HepG2 (cell line): Measurements from ENCODE around the gene LGALS8. TPM values are rescaled to one million over a fixed set of nuclear protein-coding genes. Genes with fewer than 3 reads are reported as not detected.

Experiments
- ATAC-seq: fragments of 200-7000 bp; cut with Tn5 transposase; 3 replicates; pipeline ENCODE4 v1.9.1; 2020; ENCODE audit warnings: mild to moderate bottlenecking, moderate library complexity
- BruUV-seq: library from RNA; stranded (reverse); fragments of 400-500 nt; replicated peaks from 2 replicates; lab custom pipeline; 2021; lab: Mats Ljungman, UMichigan
- CTCF ChIA-PET: fragments of 300-600 bp; formaldehyde crosslinking; extraction: SDS; loops from one replicate; lab custom pipeline; 2021; ENCODE audit warnings: low total read pairs, inconsistent platforms, low intra/inter-chr PET ratio; lab: Yijun Ruan, JAX
- POLR2A ChIA-PET: fragments of 350-600 bp; sonication (Branson Sonifier 250); formaldehyde crosslinking; loops from one replicate; lab custom pipeline; 2020; ENCODE audit warnings: antibody characterized with exemption, inconsistent platforms; lab: Yijun Ruan, JAX
- DNase-seq: peaks from one replicate; pipeline ENCODE4 v3.0.0-alpha.2; 2015; ENCODE audit warnings: low spot score
- FAIRE-seq: peaks from 3 replicates; lab custom pipeline; 2011; peaks lifted over from hg19 to GRCh38; lab: Jason Lieb, UNC
- H2AFZ ChIP-seq: one replicate; pipeline ENCODE4 v1.6.1; 2011; ENCODE audit warnings: low read length, inconsistent platforms
- H3K27ac ChIP-seq: fragments of 300-600 bp; 3 replicates; pipeline ENCODE4 v1.8.0; 2011; ENCODE audit warnings: mixed run types, mild to moderate bottlenecking, mixed read lengths, low read length, inconsistent platforms; ENCODE audit not compliant: insufficient read depth; ENCODE audit errors: extremely low read length
- H3K27me3 ChIP-seq, 2 experiments: fragments of 200-600 bp in 1 of 2; 2 replicates in 1 of 2; 3 replicates in 1 of 2; pipeline versions ENCODE4 v1.6.0 to v1.8.0; 2011; ENCODE audit warnings: low read length in 2 of 2, mild to moderate bottlenecking in 2 of 2, moderate library complexity in 2 of 2, inconsistent platforms in 1 of 2; ENCODE audit not compliant: insufficient read depth in 2 of 2, control insufficient read depth in 1 of 2
- H3K36me3 ChIP-seq, 2 experiments: fragments of 200-600 bp in 1 of 2; replicated peaks in 1 of 2; 2 replicates in 1 of 2; 3 replicates in 1 of 2; pipeline versions ENCODE4 v1.5.1 to v1.8.0; 2011; ENCODE audit warnings: low read length in 2 of 2, inconsistent platforms in 1 of 2; ENCODE audit not compliant: insufficient read depth in 2 of 2, control insufficient read depth in 1 of 2
- H3K4me1 ChIP-seq: 2 replicates; pipeline ENCODE4 v1.5.1; 2012; ENCODE audit warnings: low read length, inconsistent platforms; ENCODE audit not compliant: insufficient read depth
- H3K4me2 ChIP-seq: 2 replicates; pipeline ENCODE4 v1.6.0; 2011; ENCODE audit warnings: low read depth, low read length, inconsistent platforms
- H3K4me3 ChIP-seq, 3 experiments: fragments of 200-600 bp in 1 of 3; sonication (generic), shearing (Covaris generic) in 1 of 3; replicated peaks in 1 of 3; 2 replicates each; pipeline ENCODE4 v1.5.1; 2011 to 2016; ENCODE audit warnings: low read length in 3 of 3, inconsistent platforms in 2 of 3, low read depth in 2 of 3, mild to moderate bottlenecking in 2 of 3, control low read depth in 1 of 3, mixed read lengths in 1 of 3; ENCODE audit not compliant: insufficient read depth in 1 of 3
- H3K79me2 ChIP-seq: one replicate; pipeline ENCODE4 v1.6.1; 2011; ENCODE audit warnings: low read length, inconsistent platforms; ENCODE audit not compliant: insufficient read depth
- H3K9ac ChIP-seq: 2 replicates; pipeline ENCODE4 v1.6.0; 2011; ENCODE audit warnings: mild to moderate bottlenecking, low read depth, low read length, inconsistent platforms; ENCODE audit not compliant: insufficient read depth
- H3K9me3 ChIP-seq: 2 replicates; pipeline ENCODE4 v1.5.1; 2012; ENCODE audit warnings: mild to moderate bottlenecking, low read length
- H4K20me1 ChIP-seq: 2 replicates; pipeline ENCODE4 v1.6.0; 2011; ENCODE audit warnings: inconsistent platforms, mild to moderate bottlenecking, low read length, moderate library complexity; ENCODE audit not compliant: insufficient read depth
- DNMT3B ChIP-seq: conservative IDR thresholded peaks from 2 replicates; pipeline ENCODE4 v1.6.1; 2016; ENCODE audit warnings: missing biosample characterization, control low read depth
- GABPB1 ChIP-seq: IDR thresholded peaks from 2 replicates; pipeline ENCODE4 v1.6.1; 2016; ENCODE audit warnings: mild to moderate bottlenecking, missing genetic modification reagents, moderate library complexity, missing compliant biosample characterization
- HNRNPK ChIP-seq: fragments of 200-400 bp; formaldehyde crosslinking; IDR thresholded peaks from 2 replicates; pipeline ENCODE4 v1.6.1; 2018; ENCODE audit warnings: low read length, low read depth, moderate library complexity, mild to moderate bottlenecking; ENCODE audit not compliant: poor library complexity, severe bottlenecking
- NCOA5 ChIP-seq: sonication (generic); formaldehyde crosslinking; IDR thresholded peaks from 2 replicates; pipeline ENCODE4 v1.4.0; 2020; ENCODE audit warnings: missing genetic modification reagents
- PCBP2 ChIP-seq: fragments of 200-400 bp; formaldehyde crosslinking; optimal IDR thresholded peaks from 2 replicates; pipeline ENCODE3; 2018; ENCODE audit warnings: low read length, low read depth; ENCODE audit not compliant: poor library complexity, severe bottlenecking
- SP5 ChIP-seq: IDR thresholded peaks from 2 replicates; pipeline ENCODE4 v1.6.1; 2016; ENCODE audit warnings: low read depth, borderline replicate concordance
- SUZ12 ChIP-seq: fragments of 150-350 bp; IDR thresholded peaks from 2 replicates; pipeline ENCODE4 v1.6.1; 2014; ENCODE audit warnings: low read depth, low read length
- TCF7 ChIP-seq: sonication (generic); IDR thresholded peaks from 2 replicates; pipeline ENCODE4 v1.6.1; 2016; ENCODE audit warnings: antibody characterized with exemption, low read depth
- ZNF136 ChIP-seq: sonication (generic); formaldehyde crosslinking; IDR thresholded peaks from 2 replicates; pipeline ENCODE4 v1.8.1; 2022; ENCODE audit warnings: low read depth, mild to moderate bottlenecking, moderate library complexity, missing genetic modification reagents
- ZNF546 ChIP-seq: sonication (generic); formaldehyde crosslinking; conservative IDR thresholded peaks from 2 replicates; pipeline ENCODE4 v1.8.1; 2023; ENCODE audit warnings: mild to moderate bottlenecking, missing genetic modification reagents
- ZNF563 ChIP-seq: sonication (generic); formaldehyde crosslinking; IDR thresholded peaks from 2 replicates; pipeline ENCODE4 v1.8.0; 2022; ENCODE audit warnings: mild to moderate bottlenecking, moderate library complexity, missing genetic modification reagents
- ZNF564 ChIP-seq: sonication (generic); formaldehyde crosslinking; IDR thresholded peaks from 2 replicates; pipeline ENCODE4 v1.8.1; 2023; ENCODE audit warnings: mild to moderate bottlenecking, missing genetic modification reagents
- ZNF704 ChIP-seq: sonication (generic); formaldehyde crosslinking; IDR thresholded peaks from 2 replicates; pipeline ENCODE4 v1.8.1; 2023; ENCODE audit warnings: mild to moderate bottlenecking, inconsistent platforms, moderate library complexity, missing genetic modification reagents, borderline replicate concordance
- ZNF782 ChIP-seq: sonication (generic); formaldehyde crosslinking; IDR thresholded peaks from 2 replicates; pipeline ENCODE4 v1.4.0; 2020; ENCODE audit warnings: missing genetic modification reagents, mild to moderate bottlenecking, borderline replicate concordance
- ZNF790 ChIP-seq: sonication (generic); formaldehyde crosslinking; IDR thresholded peaks from 2 replicates; pipeline ENCODE4 v1.8.0; 2022; ENCODE audit warnings: missing genetic modification reagents, mild to moderate bottlenecking, borderline replicate concordance
- ZSCAN21 ChIP-seq: sonication (generic); formaldehyde crosslinking; IDR thresholded peaks from 2 replicates; pipeline ENCODE4 v1.8.0; 2022; ENCODE audit warnings: mild to moderate bottlenecking, missing genetic modification reagents, moderate library complexity, borderline replicate concordance
- WGBS: methylation state at CpG from one replicate; pipeline ENCODE4 v1.1.6; 2017; ENCODE audit warnings: low lambda C conversion rate; 5-methylcytosine and 5-hydroxymethylcytosine counted together
- in situ Hi-C: cut with HindIII; loops from 2 replicates; pipeline ENCODE4 v1.10.0; 2017; ENCODE audit warnings: low pct_unique_long_range_greater_than_20kb; ENCODE audit not compliant: extremely low pct_ligation_motif_present
- intact Hi-C: fragments of 100-400 bp; cut with micrococcal nuclease; formaldehyde crosslinking; loops from one replicate; pipeline ENCODE4 v1.10.0; 2022; ENCODE audit not compliant: unreplicated experiment
- polyA plus RNA-seq, 8 experiments: library from polyadenylated mRNA; depleted of rRNA in 3 of 8; stranded (reverse) in 7 of 8; unstranded in 1 of 8; fragments of >200 nt; fragmentation: Illumina TruSeq in 4 of 8; extraction: Trizol in 4 of 8; gene quantifications; 2 replicates each; pipeline versions ENCODE4 v1.2.1 to v1.2.3, GENCODE V29; 2011 to 2016; ENCODE audit warnings: low read depth in 4 of 8, missing spikeins in 1 of 8, mixed read lengths in 1 of 8; ENCODE audit not compliant: insufficient read depth in 1 of 8
- total RNA-seq, 5 experiments: library from RNA; depleted of rRNA; stranded (reverse); fragments of >200 nt; fragmentation: Illumina TruSeq; extraction: Trizol; gene quantifications; 2 replicates each; pipeline ENCODE4 v1.2.3, GENCODE V29; 2016; ENCODE audit warnings: low read depth in 1 of 5

LGALS8 gene
- total and polyA plus RNA-seq, 2 of the 13 experiments (the other 11 are each of a cell fraction or from before 2014, with no cell fraction given): 29.3 to 185 TPM

- ATAC-seq (no peak), DNase-seq (no peak), FAIRE-seq (no peak)
- CTCF ChIA-PET: no interaction called here
- in situ Hi-C loops (no loop called here), intact Hi-C loops (no loop called here)
- Histone ChIP-seq H3K9me3 (no peaks in the 10 kb centered on the region), H3K4me1 (peaks cover 10% of the 10 kb centered on the region), H3K36me3 (no peaks in the 10 kb centered on the region), H3K27ac (no peak overlapping the region), H3K4me2 (no peak overlapping the region), H3K27me3 (no peaks in the 10 kb centered on the region), H3K4me3 (no peak overlapping the region), H3K79me2 (no peaks in the 10 kb centered on the region), H2AFZ (no peak overlapping the region), H3K9ac (no peak overlapping the region), H4K20me1 (no peaks in the 10 kb centered on the region)
- 78% methylated on average over 5 of the region's 5 CpGs for WGBS
- POLR2A ChIA-PET: no interaction called here
- TF ChIP-seq SUZ12 (no peak), ZSCAN21 (CRISPR knock-in tag) (no peak), ZNF790 (CRISPR knock-in tag) (no peak), NCOA5 (no peak)
- BruUV-seq: no TSS peak
These were observed 47.8 kb upstream of the LGALS8 start for GRCh38 chr1:236476019-236476418.

- no peak overlapping the region for H3K9ac ChIP-seq
- H3K4me1 ChIP-seq: peaks cover 15% of the 10 kb centered on the region
- in situ Hi-C loops: no loop called here
- no peaks in the 10 kb centered on the region for H3K9me3 ChIP-seq
- no peak overlapping the region for H3K27ac ChIP-seq
- no peaks in the 10 kb centered on the region for H3K27me3 ChIP-seq
- CTCF ChIA-PET: no interaction called here
- ATAC-seq (peak; percentile 58), DNase-seq (peak; percentile 13), FAIRE-seq (no peak)
- TF ChIP-seq ZNF546 (CRISPR knock-in tag): no peak
- no peak for TF ChIP-seq HNRNPK
- no peak for TF ChIP-seq GABPB1 (CRISPR knock-in tag)
- TF ChIP-seq ZNF782 (CRISPR knock-in tag): no peak
- TF ChIP-seq PCBP2: no peak
- TF ChIP-seq ZNF563 (CRISPR knock-in tag): no peak
- TF ChIP-seq TCF7: peak; percentile 57; the same call in 1 of the 2 replicates
- TF ChIP-seq SP5 (CRISPR knock-in tag): peak; percentile 46; the same call in 1 of the 2 replicates
- TF ChIP-seq ZNF704 (CRISPR knock-in tag): no peak
- TF ChIP-seq ZNF136 (CRISPR knock-in tag): no peak
- TF ChIP-seq DNMT3B (CRISPR knock-in tag): no peak
- no peak for TF ChIP-seq ZNF564 (CRISPR knock-in tag)
- 29% methylated on average over 5 of the region's 5 CpGs for WGBS
- H4K20me1 ChIP-seq: no peaks in the 10 kb centered on the region
- POLR2A ChIA-PET: no interaction called here
- no peaks in the 10 kb centered on the region for H3K36me3 ChIP-seq
- H3K4me3 ChIP-seq: no peak overlapping the region
- intact Hi-C loops: no loop called here
- H3K4me2 ChIP-seq: no peak overlapping the region; the same call in 1 of the 2 replicates
- no TSS peak for BruUV-seq
- peak overlapping the region; percentile 31 for H2AFZ ChIP-seq
- H3K79me2 ChIP-seq: no peaks in the 10 kb centered on the region
These were observed 42.9 kb upstream of the LGALS8 start for GRCh38 chr1:236480758-236481436.
